ENCODE results near the gene THAP4.

The THAP4 gene

DNA sequence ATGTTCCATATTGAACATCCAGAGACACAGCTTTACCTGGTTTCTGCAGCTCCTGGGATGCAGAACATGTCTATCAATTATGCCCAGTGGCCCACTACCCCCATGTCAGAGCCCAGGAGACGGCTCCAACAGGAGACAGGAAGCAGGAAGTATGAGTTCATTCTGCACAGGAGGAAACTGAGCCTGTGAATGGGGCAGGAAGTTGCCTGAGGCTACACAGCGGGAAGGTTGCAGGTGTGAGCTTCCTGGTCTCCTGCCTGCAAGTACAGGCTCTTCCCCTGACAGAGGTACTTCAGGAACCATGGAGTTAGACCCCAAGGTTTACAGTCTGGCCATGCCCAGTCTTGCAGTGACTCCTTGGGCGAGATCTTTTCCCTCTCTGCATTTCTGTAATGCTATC is 81.2 kb downstream of the THAP4 start:
- TF ChIP-seq, protein P1, sequence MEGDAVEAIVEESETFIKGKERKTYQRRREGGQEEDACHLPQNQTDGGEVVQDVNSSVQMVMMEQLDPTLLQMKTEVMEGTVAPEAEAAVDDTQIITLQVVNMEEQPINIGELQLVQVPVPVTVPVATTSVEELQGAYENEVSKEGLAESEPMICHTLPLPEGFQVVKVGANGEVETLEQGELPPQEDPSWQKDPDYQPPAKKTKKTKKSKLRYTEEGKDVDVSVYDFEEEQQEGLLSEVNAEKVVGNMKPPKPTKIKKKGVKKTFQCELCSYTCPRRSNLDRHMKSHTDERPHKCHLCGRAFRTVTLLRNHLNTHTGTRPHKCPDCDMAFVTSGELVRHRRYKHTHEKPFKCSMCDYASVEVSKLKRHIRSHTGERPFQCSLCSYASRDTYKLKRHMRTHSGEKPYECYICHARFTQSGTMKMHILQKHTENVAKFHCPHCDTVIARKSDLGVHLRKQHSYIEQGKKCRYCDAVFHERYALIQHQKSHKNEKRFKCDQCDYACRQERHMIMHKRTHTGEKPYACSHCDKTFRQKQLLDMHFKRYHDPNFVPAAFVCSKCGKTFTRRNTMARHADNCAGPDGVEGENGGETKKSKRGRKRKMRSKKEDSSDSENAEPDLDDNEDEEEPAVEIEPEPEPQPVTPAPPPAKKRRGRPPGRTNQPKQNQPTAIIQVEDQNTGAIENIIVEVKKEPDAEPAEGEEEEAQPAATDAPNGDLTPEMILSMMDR (IDR thresholded peaks at IDR 0.05; ENCODE audit: insufficient read depth, missing control alignments) = no peak
- DNase-seq (ENCODE audit: insufficient read length, low spot score) (no peak), FAIRE-seq (no peak)

DNA sequence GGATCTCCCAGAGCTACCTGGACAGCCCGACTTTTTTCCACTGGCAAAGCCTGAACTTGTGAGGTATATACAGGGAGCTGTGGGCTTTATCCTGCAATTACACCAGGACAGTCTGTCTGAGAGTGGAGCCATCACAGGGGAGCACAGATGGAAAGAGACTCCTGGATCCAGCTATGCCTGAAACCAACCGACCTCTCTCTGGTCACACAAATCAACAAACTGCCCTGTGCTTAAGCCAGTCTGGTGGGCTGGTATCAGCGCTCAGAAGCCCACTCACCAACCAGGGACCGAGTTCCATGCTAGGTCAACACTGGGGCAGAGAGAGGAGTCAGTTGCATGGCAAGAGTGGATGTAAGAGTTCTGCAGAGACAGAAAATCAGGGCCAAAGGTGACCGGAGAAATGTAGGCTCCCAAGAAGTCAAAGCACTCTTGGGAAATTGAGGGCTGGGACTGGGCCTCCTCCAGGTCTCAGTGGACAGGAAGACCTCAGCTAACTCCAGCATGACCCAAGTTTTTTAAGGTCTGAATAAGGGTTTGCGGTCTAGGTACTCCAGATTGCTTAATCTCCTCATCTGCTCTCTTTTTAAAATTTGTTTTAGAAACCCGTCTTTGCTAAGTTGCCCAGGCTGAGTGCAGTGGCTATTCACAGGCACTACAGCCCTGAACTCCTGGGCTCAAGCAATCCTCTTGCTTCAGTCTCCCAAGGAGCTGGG is 82.2 kb downstream of the THAP4 start:
- TF ChIP-seq, protein P1 (IDR thresholded peaks at IDR 0.05; ENCODE audit: insufficient read depth, missing control alignments) = no peak
- no peak for DNase-seq (ENCODE audit: insufficient read length, low spot score)
- no peak for FAIRE-seq

DNA sequence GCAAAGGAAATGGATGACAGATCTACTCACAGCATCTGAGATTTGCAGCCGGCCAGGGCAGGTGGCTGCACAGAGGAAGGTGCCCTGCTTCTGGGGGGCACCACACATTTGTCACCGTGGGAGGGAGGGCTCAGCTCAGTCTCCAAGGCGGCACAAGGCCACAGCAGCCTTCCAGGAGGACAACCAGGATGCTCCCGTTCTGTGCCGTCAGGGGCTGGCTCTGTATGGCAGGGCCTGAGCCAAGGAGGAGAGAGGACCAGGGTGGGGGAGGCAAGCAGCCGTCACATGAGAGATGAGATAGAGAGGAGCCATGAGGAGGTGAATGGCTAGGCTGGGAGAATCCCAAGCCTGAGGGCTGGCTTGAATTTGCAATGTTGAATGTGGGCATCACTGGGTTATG is 83.0 kb downstream of the THAP4 start:
- no peak for FAIRE-seq
- TF ChIP-seq, protein P1 (IDR thresholded peaks at IDR 0.05; ENCODE audit: insufficient read depth, missing control alignments) = no peak
- DNase-seq (ENCODE audit: insufficient read length, low spot score) = no peak

DNA sequence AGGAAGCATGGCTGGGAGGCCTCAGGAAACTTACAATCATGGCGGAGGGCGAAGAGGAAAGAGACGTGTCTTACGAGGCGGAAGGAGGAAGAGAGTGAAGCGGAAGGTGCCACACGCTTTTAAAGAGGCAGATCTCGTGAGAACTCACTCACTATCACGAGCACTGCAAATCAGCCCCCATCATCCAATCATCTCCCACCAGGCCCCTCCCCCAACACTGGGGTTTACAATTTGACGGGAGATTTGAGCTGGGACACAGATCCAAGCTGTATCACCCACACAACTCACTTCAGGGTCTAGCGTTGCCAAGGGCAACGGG is 83.5 kb downstream of the THAP4 start:
- TF ChIP-seq, protein P1 (IDR thresholded peaks at IDR 0.05; ENCODE audit: insufficient read depth, missing control alignments) = no peak
- DNase-seq (ENCODE audit: insufficient read length, low spot score) = no peak
- no peak for FAIRE-seq

DNA sequence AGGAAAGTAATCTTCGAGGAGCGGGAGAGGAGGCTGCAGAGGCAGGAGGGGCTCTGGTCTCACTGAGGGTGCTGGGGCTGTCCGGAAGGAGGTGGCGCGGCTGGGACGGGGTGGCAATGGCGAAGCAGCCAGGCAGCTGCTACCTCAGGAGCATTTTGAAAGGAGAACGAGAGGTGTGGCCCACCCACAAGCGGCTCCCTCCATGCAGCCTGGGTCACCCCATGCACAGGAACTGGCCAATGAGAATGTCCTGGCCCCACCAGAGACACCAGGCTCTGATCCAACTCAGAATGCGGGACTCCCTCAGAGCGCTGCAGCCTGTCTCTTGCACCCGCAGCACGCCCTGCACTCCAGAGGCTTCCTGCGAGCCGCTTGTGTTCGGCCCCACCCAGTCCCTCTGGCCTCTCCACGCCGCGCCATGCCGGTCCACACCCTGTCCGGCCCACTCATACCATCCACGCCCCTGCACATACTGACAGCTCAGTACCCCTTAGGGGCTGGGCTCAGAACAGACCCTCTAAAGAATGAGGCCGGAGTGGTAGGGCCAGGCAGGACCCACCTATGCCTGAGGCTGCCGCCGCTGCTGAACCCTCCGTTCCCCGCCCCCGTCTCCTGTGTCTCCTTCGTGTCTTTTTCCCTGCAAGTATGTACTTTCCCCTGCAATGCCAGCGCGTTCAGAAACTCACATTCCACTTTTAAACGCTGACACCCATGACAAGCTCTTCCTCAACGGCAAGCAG is 84.8 kb downstream of the THAP4 start:
- DNase-seq (ENCODE audit: insufficient read length, low spot score) (no peak), FAIRE-seq (no peak)
- TF ChIP-seq, protein P1 (IDR thresholded peaks at IDR 0.05; ENCODE audit: insufficient read depth, missing control alignments) = no peak

DNA sequence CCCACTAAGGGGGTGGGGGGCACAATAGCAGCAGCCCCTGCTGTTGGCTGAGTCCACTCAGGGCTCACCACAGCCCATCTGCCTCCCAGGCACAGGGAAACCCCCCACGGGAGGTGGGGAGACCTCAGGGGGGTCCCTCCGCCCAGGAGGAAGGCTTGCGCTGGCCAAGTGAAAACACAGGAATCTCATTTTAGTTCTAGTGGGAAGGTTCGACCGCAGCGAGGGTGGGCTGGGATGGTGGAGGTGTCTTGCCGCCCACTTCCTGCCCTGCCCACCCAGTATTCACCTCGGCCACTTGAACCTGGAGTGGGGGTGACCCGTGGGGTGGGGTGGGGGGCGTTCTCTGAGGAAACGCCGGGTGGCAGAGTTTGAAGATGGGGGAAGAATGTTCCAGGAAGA is 85.4 kb downstream of the THAP4 start:
- FAIRE-seq (no peak), DNase-seq (ENCODE audit: insufficient read length, low spot score) (no peak)
- TF ChIP-seq, protein P1 (IDR thresholded peaks at IDR 0.05; ENCODE audit: insufficient read depth, missing control alignments) = no peak
